HepG2 (cell line): Measurements from ENCODE around the gene TAF6L. TPM values are rescaled to one million over a fixed set of nuclear protein-coding genes. Genes with fewer than 3 reads are reported as not detected.

Experiments
- ARNTL ChIP-seq: sonication (generic); formaldehyde crosslinking; IDR thresholded peaks from 2 replicates; pipeline ENCODE4 v1.4.0; 2020; ENCODE audit warnings: mild to moderate bottlenecking, missing genetic modification reagents
- BCLAF1 ChIP-seq: fragments of 450-650 bp; IDR thresholded peaks from 2 replicates; pipeline ENCODE4 v1.6.1; 2017; ENCODE audit warnings: mild to moderate bottlenecking
- ETV5 ChIP-seq: IDR thresholded peaks from 2 replicates; pipeline ENCODE4 v1.6.1; 2018; ENCODE audit warnings: missing biosample characterization, missing genetic modification reagents, inconsistent platforms, borderline replicate concordance
- EZH2 ChIP-seq: conservative IDR thresholded peaks from 2 replicates; pipeline ENCODE4 v1.6.1; 2012; ENCODE audit warnings: mild to moderate bottlenecking, low read depth, low read length, moderate library complexity
- GATAD1 ChIP-seq: IDR thresholded peaks from 2 replicates; pipeline ENCODE4 v1.6.1; 2016; ENCODE audit warnings: missing genetic modification reagents, missing compliant biosample characterization
- HOXA3 ChIP-seq: sonication (generic); formaldehyde crosslinking; IDR thresholded peaks from 2 replicates; pipeline ENCODE4 v1.5.0; 2020; ENCODE audit warnings: missing genetic modification reagents
- KDM5B ChIP-seq: sonication (generic); formaldehyde crosslinking; IDR thresholded peaks from 2 replicates; pipeline ENCODE4 v1.4.0; 2020; ENCODE audit warnings: missing genetic modification reagents, mild to moderate bottlenecking, borderline replicate concordance
- MTERF4 ChIP-seq: sonication (generic); formaldehyde crosslinking; IDR thresholded peaks from 2 replicates; pipeline ENCODE4 v1.8.0; 2023; ENCODE audit warnings: mild to moderate bottlenecking, missing genetic modification reagents
- MXI1 ChIP-seq: IDR thresholded peaks from 3 replicates; pipeline ENCODE4 v1.6.1; 2012; ENCODE audit warnings: low read depth, low read length, inconsistent platforms, borderline replicate concordance
- PCBP2 ChIP-seq: fragments of 200-400 bp; formaldehyde crosslinking; optimal IDR thresholded peaks from 2 replicates; pipeline ENCODE3; 2018; ENCODE audit warnings: low read length, low read depth; ENCODE audit not compliant: poor library complexity, severe bottlenecking
- PHF5A ChIP-seq: IDR thresholded peaks from one replicate; pipeline ENCODE4 v1.6.1; 2018; ENCODE audit warnings: low read depth, missing genetic modification reagents; ENCODE audit not compliant: unreplicated experiment
- SAFB2 ChIP-seq: sonication (generic); formaldehyde crosslinking; IDR thresholded peaks from 2 replicates; pipeline ENCODE4 v1.5.1; 2020; ENCODE audit warnings: missing genetic modification reagents, low read depth, mild to moderate bottlenecking, borderline replicate concordance
- SALL1 ChIP-seq: sonication (generic); formaldehyde crosslinking; IDR thresholded peaks from 2 replicates; pipeline ENCODE4 v1.8.0; 2022; ENCODE audit warnings: mild to moderate bottlenecking, missing genetic modification reagents
- ZNF331 ChIP-seq: sonication (generic); formaldehyde crosslinking; IDR thresholded peaks from 2 replicates; pipeline ENCODE4 v1.4.0; 2020; ENCODE audit warnings: missing genetic modification reagents
- ZNF432 ChIP-seq: sonication (generic); formaldehyde crosslinking; IDR thresholded peaks from 2 replicates; pipeline ENCODE4 v1.5.0; 2020; ENCODE audit warnings: missing genetic modification reagents, mild to moderate bottlenecking, borderline replicate concordance
- ZNF468 ChIP-seq: sonication (generic); formaldehyde crosslinking; IDR thresholded peaks from 2 replicates; pipeline ENCODE4 v1.8.0; 2022; ENCODE audit warnings: mild to moderate bottlenecking, moderate library complexity, missing genetic modification reagents
- ZNF567 ChIP-seq: sonication (generic); formaldehyde crosslinking; IDR thresholded peaks from 2 replicates; pipeline ENCODE4 v1.8.1; 2023; ENCODE audit warnings: mild to moderate bottlenecking, missing genetic modification reagents, borderline replicate concordance
- ZNF747 ChIP-seq: sonication (generic); formaldehyde crosslinking; IDR thresholded peaks from 2 replicates; pipeline ENCODE4 v1.8.1; 2023; ENCODE audit warnings: missing genetic modification reagents, mild to moderate bottlenecking, borderline replicate concordance
- ZNF83 ChIP-seq: sonication (generic); formaldehyde crosslinking; IDR thresholded peaks from 2 replicates; pipeline ENCODE4 v1.4.0; 2020; ENCODE audit warnings: missing genetic modification reagents, mild to moderate bottlenecking, borderline replicate concordance
- polyA plus RNA-seq, 8 experiments: library from polyadenylated mRNA; depleted of rRNA in 3 of 8; stranded (reverse) in 7 of 8; unstranded in 1 of 8; fragments of >200 nt; fragmentation: Illumina TruSeq in 4 of 8; extraction: Trizol in 4 of 8; gene quantifications; 2 replicates each; pipeline versions ENCODE4 v1.2.1 to v1.2.3, GENCODE V29; 2011 to 2016; ENCODE audit warnings: low read depth in 4 of 8, missing spikeins in 1 of 8, mixed read lengths in 1 of 8; ENCODE audit not compliant: insufficient read depth in 1 of 8
- total RNA-seq, 5 experiments: library from RNA; depleted of rRNA; stranded (reverse); fragments of >200 nt; fragmentation: Illumina TruSeq; extraction: Trizol; gene quantifications; 2 replicates each; pipeline ENCODE4 v1.2.3, GENCODE V29; 2016; ENCODE audit warnings: low read depth in 1 of 5
- TF ChIP-seq, protein P1 (sequence below): sonication (generic); formaldehyde crosslinking; IDR thresholded peaks from 2 replicates; pipeline ENCODE4 v1.4.0; 2020; ENCODE audit warnings: missing genetic modification reagents
- TF ChIP-seq, protein P2 (sequence below): sonication (generic); formaldehyde crosslinking; IDR thresholded peaks from 2 replicates; pipeline ENCODE4 v1.8.0; 2022; ENCODE audit warnings: missing genetic modification reagents, mild to moderate bottlenecking, borderline replicate concordance
- TF ChIP-seq, protein P3 (sequence below): sonication (generic); formaldehyde crosslinking; IDR thresholded peaks from 2 replicates; pipeline ENCODE4 v1.5.0; 2020; ENCODE audit warnings: missing genetic modification reagents, mild to moderate bottlenecking, borderline replicate concordance

TAF6L gene
- total and polyA plus RNA-seq, 2 of the 13 experiments (the other 11 are each of a cell fraction or from before 2014, with no cell fraction given), result 12.6 to 19.4 TPM

DNA sequence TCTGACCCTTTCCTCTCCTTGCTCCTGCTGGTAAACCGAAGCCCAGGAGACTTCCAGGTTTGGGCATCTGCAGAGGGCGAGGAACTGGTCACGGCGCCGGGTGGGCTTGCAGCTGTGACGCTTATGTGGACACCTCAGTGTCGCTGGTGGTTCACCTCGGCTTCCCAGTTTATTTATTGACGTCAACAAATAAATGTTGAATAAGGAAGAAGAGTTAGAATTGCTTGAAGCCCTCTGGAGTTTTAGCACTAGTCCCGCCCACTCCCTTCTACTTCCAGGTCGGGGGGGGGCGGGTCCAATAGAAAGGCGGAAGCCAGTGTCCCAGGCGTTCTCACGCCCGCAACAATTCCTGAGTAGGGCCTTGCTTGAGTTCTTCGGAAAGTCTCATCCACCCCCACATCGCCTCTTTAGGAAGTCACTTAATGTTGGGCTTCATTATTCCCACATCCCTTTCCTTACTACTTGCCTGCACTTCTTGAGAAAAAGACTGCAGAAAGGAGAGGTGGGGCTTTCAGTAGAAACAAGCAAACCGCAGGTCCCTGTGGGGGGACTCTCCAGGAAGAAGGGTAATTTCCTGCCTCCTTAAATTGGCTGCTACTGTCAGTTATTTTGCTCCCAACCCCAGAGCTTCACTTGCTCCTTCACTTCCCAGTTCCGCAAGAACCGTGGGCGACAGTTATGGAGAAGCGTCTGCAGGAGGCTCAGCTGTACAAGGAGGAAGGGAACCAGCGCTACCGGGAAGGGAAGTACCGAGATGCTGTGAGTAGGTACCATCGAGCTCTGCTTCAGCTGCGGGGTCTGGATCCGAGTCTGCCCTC is 42.8 kb upstream of the TAF6L start, which contains the start of gene TTC9C (continued):
- TF ChIP-seq BCLAF1 (no peak), PHF5A (CRISPR knock-in tag) (peak; percentile 32), ZNF432 (no peak), ARNTL (CRISPR knock-in tag) (0 out of 2 replicates have a peak, but pooled peaks have one; percentile 17), ETV5 (CRISPR knock-in tag) (peak; percentile 10; the same call in 1 of the 2 replicates), HOXA3 (CRISPR knock-in tag) (peak; percentile 23; the same call in 1 of the 2 replicates), EZH2 (no peak), ZNF468 (no peak), PCBP2 (no peak), SAFB2 (CRISPR knock-in tag) (no peak; the same call in 1 of the 2 replicates), ZNF567 (no peak), ZNF83 (CRISPR knock-in tag) (no peak), MTERF4 (CRISPR knock-in tag) (no peak), SALL1 (CRISPR knock-in tag) (peak; percentile 49), GATAD1 (CRISPR knock-in tag) (peak; percentile 80), KDM5B (0 out of 2 replicates have a peak, but pooled peaks have one; percentile 9), ZNF747 (CRISPR knock-in tag) (no peak), MXI1 (peak; percentile 14; the same call in 1 of the 3 replicates), ZNF331 (no peak)
- TF ChIP-seq, protein P1, sequence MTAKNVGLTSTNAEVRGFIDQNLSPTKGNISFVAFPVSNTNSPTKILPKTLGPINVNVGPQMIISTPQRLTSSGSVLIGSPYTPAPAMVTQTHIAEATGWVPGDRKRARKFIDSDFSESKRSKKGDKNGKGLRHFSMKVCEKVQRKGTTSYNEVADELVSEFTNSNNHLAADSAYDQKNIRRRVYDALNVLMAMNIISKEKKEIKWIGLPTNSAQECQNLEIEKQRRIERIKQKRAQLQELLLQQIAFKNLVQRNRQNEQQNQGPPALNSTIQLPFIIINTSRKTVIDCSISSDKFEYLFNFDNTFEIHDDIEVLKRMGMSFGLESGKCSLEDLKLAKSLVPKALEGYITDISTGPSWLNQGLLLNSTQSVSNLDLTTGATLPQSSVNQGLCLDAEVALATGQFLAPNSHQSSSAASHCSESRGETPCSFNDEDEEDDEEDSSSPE, result peak; percentile 7; the same call in 1 of the 2 replicates
- TF ChIP-seq, protein P2, sequence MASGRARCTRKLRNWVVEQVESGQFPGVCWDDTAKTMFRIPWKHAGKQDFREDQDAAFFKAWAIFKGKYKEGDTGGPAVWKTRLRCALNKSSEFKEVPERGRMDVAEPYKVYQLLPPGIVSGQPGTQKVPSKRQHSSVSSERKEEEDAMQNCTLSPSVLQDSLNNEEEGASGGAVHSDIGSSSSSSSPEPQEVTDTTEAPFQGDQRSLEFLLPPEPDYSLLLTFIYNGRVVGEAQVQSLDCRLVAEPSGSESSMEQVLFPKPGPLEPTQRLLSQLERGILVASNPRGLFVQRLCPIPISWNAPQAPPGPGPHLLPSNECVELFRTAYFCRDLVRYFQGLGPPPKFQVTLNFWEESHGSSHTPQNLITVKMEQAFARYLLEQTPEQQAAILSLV (CRISPR knock-in tag), result peak; percentile 37; the same call in 1 of the 2 replicates
- TF ChIP-seq, protein P3, sequence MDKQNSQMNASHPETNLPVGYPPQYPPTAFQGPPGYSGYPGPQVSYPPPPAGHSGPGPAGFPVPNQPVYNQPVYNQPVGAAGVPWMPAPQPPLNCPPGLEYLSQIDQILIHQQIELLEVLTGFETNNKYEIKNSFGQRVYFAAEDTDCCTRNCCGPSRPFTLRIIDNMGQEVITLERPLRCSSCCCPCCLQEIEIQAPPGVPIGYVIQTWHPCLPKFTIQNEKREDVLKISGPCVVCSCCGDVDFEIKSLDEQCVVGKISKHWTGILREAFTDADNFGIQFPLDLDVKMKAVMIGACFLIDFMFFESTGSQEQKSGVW (CRISPR knock-in tag), result no peak
